HG03280 (cell line): ENCODE results near the gene TADA2A.

Experiments
- ATAC-seq: cut with Tn5 transposase; IDR thresholded peaks from one replicate; pipeline ENCODE4 v1.9.1; 2021; ENCODE audit warnings: mild to moderate bottlenecking, moderate library complexity; ENCODE audit not compliant: unreplicated experiment

Gene TADA2A

DNA sequence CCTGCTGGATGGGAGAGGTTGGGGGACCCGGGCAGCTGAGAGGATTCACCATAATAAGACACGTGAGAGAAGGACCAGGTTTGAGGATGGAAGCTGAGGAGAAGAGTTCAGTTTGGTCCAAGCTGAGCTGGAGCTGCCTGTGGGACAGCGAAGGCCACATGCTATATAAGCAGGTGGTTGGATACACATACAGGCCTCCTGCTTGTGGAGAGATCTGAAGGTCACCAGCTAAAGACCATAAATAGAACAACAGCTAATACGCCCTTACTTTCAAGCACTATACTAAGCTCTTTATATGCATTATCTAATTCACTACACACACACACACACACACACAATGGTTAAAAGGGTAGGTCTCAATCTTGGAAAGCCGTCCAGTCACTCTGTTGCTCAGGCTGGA, 115.1 kb downstream of the TADA2A start:
- ATAC-seq: no peak

DNA sequence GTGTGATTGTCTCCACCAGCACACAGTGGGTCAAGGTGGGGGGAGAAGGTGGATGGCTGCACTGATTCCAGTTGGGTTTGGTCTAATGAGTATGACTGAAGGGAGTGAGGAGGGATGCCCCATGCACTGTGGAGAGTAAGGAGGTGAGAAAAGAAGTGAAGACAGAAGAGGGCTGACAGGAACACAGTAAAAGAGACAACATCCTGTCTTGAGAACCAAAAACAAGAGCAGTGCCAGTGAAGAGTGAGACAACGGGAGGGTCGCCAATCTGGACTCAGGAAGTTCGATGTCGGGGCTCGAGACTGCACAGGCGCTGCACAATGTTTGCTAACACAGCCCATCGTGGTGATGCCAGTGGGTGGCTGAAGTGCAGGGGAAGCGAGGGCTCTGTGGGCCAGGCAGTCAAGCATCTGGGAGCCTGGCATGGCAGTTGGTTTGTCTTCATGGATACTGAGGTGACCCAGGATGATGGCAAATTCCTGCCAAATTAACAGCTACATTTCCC, 117.1 kb downstream of the TADA2A start:
- ATAC-seq: no peak

DNA sequence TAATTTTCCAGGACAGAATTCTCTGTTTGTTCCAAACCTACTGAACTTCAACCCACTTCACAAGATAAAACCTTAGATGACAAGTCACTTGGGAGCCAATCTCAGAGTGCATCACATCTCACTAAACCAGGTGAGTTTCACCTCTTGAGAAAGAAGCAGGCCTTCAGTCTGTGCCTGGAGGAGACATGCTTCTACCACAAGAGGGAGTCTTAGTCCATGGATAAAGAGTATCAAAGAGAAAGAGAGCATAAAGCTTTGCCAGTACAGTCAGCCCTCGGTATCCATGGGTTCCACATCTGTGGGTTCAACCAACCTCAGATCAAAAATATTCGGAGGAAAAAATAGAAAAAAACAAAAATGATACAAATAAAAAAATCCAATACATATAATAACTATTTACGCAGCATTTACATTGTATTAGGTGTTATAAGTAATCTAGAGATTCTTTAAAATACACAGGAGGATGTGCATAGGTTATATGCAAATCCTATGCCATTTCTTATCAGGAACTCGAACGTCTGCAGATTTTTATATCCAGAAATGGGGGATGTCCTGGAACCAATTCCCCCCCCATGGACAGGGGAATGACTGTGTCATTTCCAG, 120.7 kb downstream of the TADA2A start:
- no peak for ATAC-seq
